Panc1 (cell line): ENCODE results near the gene PCNX1. TPM values are rescaled to one million over a fixed set of nuclear protein-coding genes. Genes with fewer than 3 reads are reported as not detected.

Experiments
- ATAC-seq: fragments of 200-7000 bp; cut with Tn5 transposase; 2 replicates; pipeline ENCODE4 v1.9.1; 2020; ENCODE audit warnings: mild to moderate bottlenecking, moderate library complexity
- BruUV-seq: library from RNA; stranded (reverse); fragments of 400-500 nt; replicated peaks from 2 replicates; lab custom pipeline; 2021; lab: Mats Ljungman, UMichigan
- CTCF ChIA-PET: fragments of 300-600 bp; sonication (Branson Sonifier 250); formaldehyde crosslinking; loops from one replicate; lab custom pipeline; 2022; ENCODE audit warnings: antibody characterized with exemption; lab: Charles Lee
- POLR2A ChIA-PET: fragments of 300-600 bp; sonication (Branson Sonifier 250); formaldehyde crosslinking; loops from one replicate; lab custom pipeline; 2022; ENCODE audit warnings: antibody characterized with exemption; lab: Charles Lee
- DNase-seq: peaks from one replicate; pipeline ENCODE4 v3.0.0-alpha.2; 2010; ENCODE audit warnings: low read depth, low spot score
- H3K27ac ChIP-seq: 2 replicates; pipeline ENCODE4 v1.5.1; 2011; ENCODE audit warnings: mild to moderate bottlenecking, low read length, inconsistent platforms
- H3K27me3 ChIP-seq: fragments of 200-500 bp; sonication (Bioruptor generic); 2 replicates; pipeline ENCODE4 v1.6.0; 2014; ENCODE audit warnings: low read length, inconsistent platforms; ENCODE audit not compliant: control insufficient read depth, insufficient read depth
- H3K36me3 ChIP-seq: fragments of 200-500 bp; sonication (Bioruptor generic); 2 replicates; pipeline ENCODE4 v1.5.1; 2014; ENCODE audit warnings: inconsistent platforms, mild to moderate bottlenecking, low read length, moderate library complexity; ENCODE audit not compliant: control insufficient read depth, insufficient read depth
- H3K4me1 ChIP-seq: 2 replicates; pipeline ENCODE4 v1.5.1; 2011; ENCODE audit warnings: inconsistent platforms, mild to moderate bottlenecking, low read length, moderate library complexity; ENCODE audit not compliant: control insufficient read depth, insufficient read depth
- H3K4me3 ChIP-seq, 2 experiments: 2 replicates each; pipeline ENCODE4 v1.5.1; 2011 to 2012; ENCODE audit warnings: low read depth in 2 of 2, low read length in 2 of 2, mild to moderate bottlenecking in 2 of 2, inconsistent platforms in 1 of 2, moderate library complexity in 1 of 2
- H3K9me3 ChIP-seq: fragments of 200-500 bp; sonication (Bioruptor generic); 2 replicates; pipeline ENCODE4 v1.5.1; 2014; ENCODE audit warnings: low read depth, mild to moderate bottlenecking, inconsistent platforms, low read length, moderate library complexity; ENCODE audit not compliant: control insufficient read depth, insufficient read depth
- CTCF ChIP-seq: fragments of 450-650 bp; IDR thresholded peaks from 2 replicates; pipeline ENCODE4 v1.5.1; 2017; ENCODE audit warnings: mild to moderate bottlenecking
- POLR2AphosphoS5 ChIP-seq: IDR thresholded peaks from 2 replicates; pipeline ENCODE4 v1.6.1; 2012; ENCODE audit warnings: mild to moderate bottlenecking, low read depth, low read length, moderate library complexity
- REST ChIP-seq, 2 experiments: IDR thresholded peaks; 2 replicates each; pipeline ENCODE4 v1.6.1; 2011 to 2012; ENCODE audit warnings: low read depth in 2 of 2, control low read depth in 1 of 2, low read length in 1 of 2, mild to moderate bottlenecking in 1 of 2, moderate library complexity in 1 of 2; ENCODE audit not compliant: insufficient read depth in 1 of 2
- SIN3A ChIP-seq: IDR thresholded peaks from 2 replicates; pipeline ENCODE4 v1.6.1; 2012; ENCODE audit warnings: low read depth, mild to moderate bottlenecking, low read length, moderate library complexity, borderline replicate concordance; ENCODE audit not compliant: insufficient read depth
- TCF7L2 ChIP-seq: IDR thresholded peaks from 2 replicates; pipeline ENCODE4 v1.6.1; 2011; ENCODE audit warnings: mild to moderate bottlenecking, low read depth, low read length, inconsistent platforms
- in situ Hi-C: cut with HindIII; loops from 2 replicates; pipeline ENCODE4 v1.10.0; 2016; ENCODE audit warnings: low sequenced_read_pairs, low pct_unique_long_range_greater_than_20kb
- intact Hi-C: fragments of 100-400 bp; cut with micrococcal nuclease; formaldehyde crosslinking; loops from one replicate; pipeline ENCODE4 v1.10.0; 2022; ENCODE audit not compliant: unreplicated experiment
- total RNA-seq: library from RNA; stranded (reverse); gene quantifications from one replicate; pipeline ENCODE4 v1.2.1, GENCODE V29; 2021; ENCODE audit not compliant: unreplicated experiment

Gene PCNX1
- total RNA-seq, 1 experiment from 2014 or later: 30.5 TPM

GRCh38 chr14:71070169-71070568, 162.9 kb downstream of the PCNX1 start:
- TF ChIP-seq SIN3A: no peak
- no peak for TF ChIP-seq POLR2AphosphoS5
- TF ChIP-seq TCF7L2: no peak
- in situ Hi-C loops (no loop called here), intact Hi-C loops (no loop called here)
- H3K27me3 ChIP-seq: no peaks in the 10 kb centered on the region
- DNase-seq: no peak
- no TSS peak for BruUV-seq
- ATAC-seq: no peak
- H3K27ac ChIP-seq: no peak overlapping the region
- CTCF ChIA-PET: no interaction called here
- H3K4me3 ChIP-seq: no peak overlapping the region
- no peaks in the 10 kb centered on the region for H3K9me3 ChIP-seq
- POLR2A ChIA-PET: no interaction called here
- H3K36me3 ChIP-seq: peaks cover 5% of the 10 kb centered on the region; the same call in 1 of the 2 replicates
- H3K4me1 ChIP-seq: no peaks in the 10 kb centered on the region

GRCh38 chr14:71071042-71071441, 163.8 kb downstream of the PCNX1 start:
- Histone ChIP-seq H3K4me1 (no peaks in the 10 kb centered on the region), H3K4me3 (no peak overlapping the region), H3K36me3 (peaks cover 5% of the 10 kb centered on the region; the same call in 1 of the 2 replicates), H3K9me3 (no peaks in the 10 kb centered on the region), H3K27me3 (no peaks in the 10 kb centered on the region), H3K27ac (no peak overlapping the region)
- in situ Hi-C loops: no loop called here
- intact Hi-C loops: no loop called here
- no peak for ATAC-seq
- TF ChIP-seq POLR2AphosphoS5 (no peak), REST (IDR thresholded peaks at IDR 0.05; ENCODE audit: insufficient read depth in 1 of 2, low read depth in 2 of 2, low read length in 1 of 2) (no peak), SIN3A (no peak), TCF7L2 (no peak), CTCF (no peak)
- BruUV-seq: no TSS peak
- CTCF ChIA-PET: no interaction called here
- no peak for DNase-seq
- POLR2A ChIA-PET: no interaction called here

GRCh38 chr14:71076462-71077092, 169.3 kb downstream of the PCNX1 start:
- Histone ChIP-seq H3K4me3 (no peak overlapping the region), H3K9me3 (peaks cover 5% of the 10 kb centered on the region; the same call in 1 of the 2 replicates), H3K4me1 (no peaks in the 10 kb centered on the region), H3K27ac (no peak overlapping the region), H3K27me3 (no peaks in the 10 kb centered on the region), H3K36me3 (peaks cover 8% of the 10 kb centered on the region)
- TF ChIP-seq POLR2AphosphoS5 (no peak), REST (IDR thresholded peaks at IDR 0.05; ENCODE audit: insufficient read depth in 1 of 2, low read depth in 2 of 2, low read length in 1 of 2) (no peak), CTCF (no peak), TCF7L2 (no peak), SIN3A (no peak)
- ChIA-PET POLR2A (no interaction called here), CTCF (no interaction called here)
- BruUV-seq: no TSS peak
- no peak for DNase-seq
- in situ Hi-C loops (no loop called here), intact Hi-C loops (no loop called here)
- ATAC-seq: no peak
